Effector CD8-positive, alpha-beta T cell (primary cell): ENCODE data around the gene AFAP1L1.
"Not testable (repeated sequence)": the region's sequence is repeated elsewhere in the genome, so short reads cannot be mapped to it uniquely, and the experiment has no call there.

Experiments
- DNase-seq: peaks from one replicate; lab custom pipeline; 2025; lab: John Stamatoyannopoulos, UW

AFAP1L1 gene

DNA sequence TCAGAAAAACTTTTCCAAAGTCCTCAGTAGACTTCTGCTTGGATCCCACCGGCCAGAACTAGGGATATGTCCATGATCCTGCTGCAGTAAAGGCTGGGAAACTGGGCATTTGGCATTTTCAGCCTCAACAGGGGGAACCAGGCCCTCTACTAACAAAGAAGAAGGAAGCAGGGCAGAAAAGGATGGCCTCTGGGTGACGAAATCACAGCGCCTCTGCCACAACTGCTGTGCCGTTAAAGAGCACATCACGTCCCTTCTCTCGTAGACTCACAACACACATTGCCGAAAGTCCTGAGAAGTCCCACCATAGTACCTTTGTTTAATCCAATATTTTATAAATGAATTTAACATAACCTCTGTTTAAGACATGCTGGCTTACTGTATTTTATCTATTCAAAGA lies 10.4 kb upstream of the AFAP1L1 start:
- DNase-seq, result no peak

DNA sequence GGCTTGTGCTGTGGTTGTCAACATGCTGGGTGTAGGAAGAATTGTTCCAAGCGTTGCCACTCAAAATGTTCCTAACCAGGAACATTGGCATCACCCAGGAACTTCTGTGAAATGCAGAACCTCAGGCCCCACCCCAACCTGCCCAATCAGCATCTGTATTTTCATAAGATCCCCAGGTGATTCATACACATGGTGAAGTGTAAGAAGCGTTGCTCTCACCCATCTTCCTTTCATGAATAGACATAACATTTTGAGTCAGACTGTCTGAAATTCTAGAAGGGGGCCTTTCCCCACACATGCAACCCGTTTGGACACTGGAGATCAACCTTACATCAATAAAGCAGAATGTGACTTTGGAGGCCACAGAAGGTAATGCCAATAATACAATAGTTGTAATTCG lies 9.3 kb upstream of the AFAP1L1 start:
- DNase-seq, result no peak

DNA sequence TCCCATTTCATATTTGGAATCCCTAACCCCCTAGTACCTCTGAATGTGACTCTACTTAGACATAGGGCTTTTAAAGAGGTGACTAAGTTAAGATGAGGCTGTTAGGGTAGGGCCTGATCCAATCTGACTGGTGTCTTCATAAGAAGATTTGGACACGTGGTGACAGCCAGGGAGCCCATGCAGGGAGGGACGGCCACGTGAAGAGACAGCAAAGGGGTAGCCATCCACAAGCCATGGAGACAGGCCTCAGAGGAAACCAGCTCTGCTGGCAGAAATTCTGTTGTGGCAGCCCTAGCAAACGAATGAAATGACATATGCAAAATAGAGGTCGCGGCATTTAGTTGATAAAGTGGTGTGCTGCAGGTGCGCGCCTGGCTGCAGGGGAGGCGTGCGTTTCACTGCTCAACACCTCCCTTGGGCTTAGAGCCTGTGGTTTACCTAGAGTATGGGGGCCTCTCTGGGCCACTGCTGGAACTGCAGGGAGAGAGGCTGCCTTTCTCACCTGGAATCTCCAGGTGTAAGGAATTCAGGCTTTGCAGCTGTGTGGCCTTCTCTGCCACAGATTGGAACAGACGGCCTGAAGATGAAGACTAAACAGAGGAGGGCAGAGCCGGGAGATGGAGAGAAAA lies 7.1 kb upstream of the AFAP1L1 start:
- peak; percentile 46 for DNase-seq

DNA sequence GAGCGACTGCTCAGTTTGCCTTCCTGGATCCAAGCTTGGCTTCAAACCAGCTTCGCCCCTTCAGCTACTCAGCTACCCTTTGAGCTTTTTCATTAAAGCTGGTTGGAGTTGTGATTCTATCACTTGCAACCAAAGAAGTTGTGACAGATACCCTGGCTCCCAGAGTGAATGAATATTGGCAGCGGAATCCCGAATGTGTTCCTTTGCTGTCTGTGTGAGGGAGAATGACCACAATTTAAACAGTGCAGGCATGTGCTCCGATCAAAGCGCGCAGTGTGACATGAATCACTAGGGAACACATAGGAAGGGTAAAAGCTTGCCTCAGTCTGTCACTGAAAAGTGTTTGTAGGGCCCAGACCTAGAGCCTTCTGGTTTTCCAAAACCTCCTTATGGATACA lies 6.6 kb upstream of the AFAP1L1 start:
- DNase-seq, result no peak

DNA sequence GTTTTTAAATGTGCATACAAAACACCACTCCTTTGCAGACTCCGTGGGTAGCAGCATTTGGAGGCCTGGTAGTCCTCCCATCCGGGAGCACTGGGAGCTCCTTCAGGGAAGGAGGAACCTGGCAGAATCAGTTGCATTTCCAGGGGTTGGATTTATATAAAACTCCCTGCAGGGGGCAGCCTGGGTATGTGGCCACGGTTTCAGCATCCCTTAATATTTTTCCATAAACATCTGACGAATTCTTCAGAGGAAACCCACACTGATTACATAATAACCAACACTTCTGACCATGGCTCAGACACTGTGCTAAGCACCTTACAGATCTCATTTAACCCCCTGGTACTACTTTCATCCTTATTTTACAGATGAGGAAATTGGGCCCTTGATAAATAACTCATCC lies 6.1 kb upstream of the AFAP1L1 start:
- DNase-seq, result no peak

DNA sequence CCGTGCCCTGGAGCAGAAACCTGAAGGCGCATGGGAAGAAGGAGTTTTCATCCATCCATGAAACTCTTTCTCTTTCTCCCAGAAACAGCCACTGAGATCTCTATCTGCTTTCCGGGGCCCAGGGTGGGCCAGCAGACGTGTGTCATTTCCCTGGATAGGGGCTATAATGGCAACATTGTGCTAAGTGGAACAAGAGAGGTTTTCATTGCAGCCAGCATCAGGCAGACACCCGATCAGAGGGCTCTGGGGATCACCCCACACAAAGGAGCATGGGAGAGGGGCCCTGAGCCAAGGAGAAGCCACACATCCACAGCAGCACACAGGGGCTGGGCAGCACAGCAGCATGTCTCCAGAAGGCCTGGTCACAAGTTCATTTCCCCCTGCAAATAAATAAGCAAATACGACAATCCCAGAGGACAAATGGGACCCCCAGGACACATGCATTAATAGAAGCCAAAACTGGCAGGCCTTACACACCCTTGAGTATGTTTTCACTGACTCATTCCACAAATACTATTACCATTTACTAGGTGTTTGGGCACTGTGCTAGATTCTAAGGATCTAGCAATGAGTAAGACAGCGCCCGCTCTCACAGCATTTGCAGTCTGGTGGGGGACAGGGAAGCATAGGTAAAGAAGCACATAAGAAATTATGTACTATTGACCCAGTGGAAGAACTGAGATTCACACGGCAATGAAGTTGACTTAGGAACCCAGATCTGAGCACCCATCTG lies 4.3 kb upstream of the AFAP1L1 start:
- no peak for DNase-seq

DNA sequence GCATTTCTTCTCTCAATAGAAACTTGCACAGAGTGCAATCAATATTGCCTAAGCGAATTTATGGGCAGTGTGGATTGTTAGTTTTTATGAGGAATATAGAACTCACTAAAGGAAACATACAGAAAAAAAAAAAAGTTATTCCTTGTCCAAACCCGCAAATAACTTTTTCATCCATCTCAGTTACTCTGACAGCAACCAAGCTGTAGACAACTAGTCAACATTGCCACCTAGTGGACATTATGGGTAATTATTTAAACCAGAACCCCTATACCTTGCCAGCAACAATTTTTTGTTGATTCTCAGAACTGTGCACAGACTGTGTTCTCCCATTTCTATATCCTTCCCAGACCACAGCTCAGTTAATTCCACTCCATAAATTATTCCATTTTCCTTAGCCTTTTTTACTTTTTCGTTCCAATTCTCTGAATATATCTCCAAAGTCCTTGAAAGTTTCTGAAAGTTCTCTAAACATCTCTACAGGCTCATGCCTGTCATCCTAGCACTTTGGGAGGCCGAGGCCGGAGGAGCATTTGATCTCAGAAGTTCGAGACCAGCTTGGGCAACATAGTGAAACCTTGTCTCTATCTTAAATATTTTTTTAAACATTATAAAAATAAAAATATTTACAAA lies 2.6 kb upstream of the AFAP1L1 start:
- no peak for DNase-seq

DNA sequence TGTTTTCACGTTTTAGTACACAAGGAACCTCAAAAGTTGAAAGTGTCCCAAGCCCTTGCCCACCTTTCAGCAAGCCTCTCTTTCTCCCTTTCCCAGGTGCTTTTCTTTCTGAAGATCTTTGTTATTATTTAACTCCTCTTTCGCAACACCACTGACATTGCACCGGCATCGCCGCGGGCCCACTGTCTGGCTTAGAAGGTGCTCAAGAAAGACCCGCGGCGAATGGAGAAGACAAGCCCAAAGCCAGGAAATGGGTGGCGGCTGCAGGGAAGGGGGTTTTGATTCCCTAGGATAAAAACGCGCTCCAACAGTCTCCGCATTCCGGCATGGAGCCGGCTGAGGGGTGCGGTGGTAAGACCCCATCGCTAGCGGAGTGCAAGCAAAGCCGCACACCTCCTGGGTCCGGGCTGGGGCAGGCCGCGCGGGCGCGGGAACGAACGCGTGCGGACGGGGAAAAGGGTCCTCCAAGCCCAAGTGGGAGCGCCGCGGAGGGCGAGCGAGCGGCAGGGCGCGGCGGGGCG lies 404 bp upstream of the AFAP1L1 start:
- no peak for DNase-seq

DNA sequence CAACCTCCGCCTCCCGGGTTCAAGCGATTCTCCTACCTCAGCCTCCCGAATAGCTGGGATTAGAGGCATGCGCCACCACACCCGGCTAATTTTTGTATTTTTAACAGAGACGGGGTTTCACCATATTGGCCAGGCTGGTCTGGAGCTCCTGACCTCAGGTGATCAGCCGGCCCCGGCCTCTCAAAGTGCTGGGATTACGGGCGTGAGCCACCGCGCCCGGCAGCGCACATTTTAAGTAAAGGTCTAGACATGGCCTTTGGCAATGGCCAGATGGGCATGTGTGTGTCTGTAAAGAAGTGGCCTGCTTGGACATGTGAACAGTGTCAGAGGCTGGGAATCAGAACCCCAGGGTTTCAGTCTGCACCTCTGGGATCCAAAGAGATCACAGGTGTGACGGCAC lies 1.1 kb downstream of the AFAP1L1 start:
- DNase-seq, result not testable (repeated sequence)

DNA sequence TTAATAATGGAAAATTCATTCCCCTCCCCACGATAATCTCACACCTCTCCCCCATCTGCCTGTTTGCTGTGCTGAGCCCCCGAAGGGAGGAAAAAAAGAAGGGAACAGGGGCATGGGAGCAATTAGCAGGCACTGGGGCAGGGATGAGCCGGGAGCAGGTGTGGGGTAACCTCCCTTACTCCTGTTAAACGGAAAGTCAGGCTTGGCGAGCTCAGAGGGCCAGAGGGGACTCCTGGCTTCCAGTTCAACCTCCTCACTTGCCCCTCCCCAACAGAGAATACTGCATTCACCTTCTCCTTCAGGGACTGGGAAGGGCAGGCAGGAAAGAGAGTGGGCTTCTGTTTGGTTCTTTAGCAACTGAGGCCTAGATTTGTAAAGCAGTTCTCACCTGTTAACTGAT lies 1.6 kb downstream of the AFAP1L1 start:
- DNase-seq, result no peak

DNA sequence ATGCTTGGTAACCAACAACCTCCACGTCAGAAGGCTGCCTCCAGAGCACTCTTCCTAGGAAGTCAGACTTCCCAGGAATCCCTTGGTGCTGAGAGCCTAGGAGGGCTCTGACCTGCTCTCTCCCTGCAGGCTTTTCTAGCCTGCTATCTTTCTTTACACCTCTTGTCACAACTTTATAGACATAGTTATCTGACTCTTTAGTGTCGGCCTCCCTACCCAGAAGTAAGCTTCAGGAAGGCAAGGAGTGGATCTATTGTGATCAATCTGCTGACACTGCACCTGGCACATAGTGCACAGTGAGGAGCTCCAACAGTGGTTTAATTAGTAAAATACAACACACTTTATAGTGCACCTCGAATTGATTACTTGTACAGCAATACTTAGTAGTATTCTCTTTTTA lies 2.3 kb downstream of the AFAP1L1 start:
- DNase-seq, result no peak

DNA sequence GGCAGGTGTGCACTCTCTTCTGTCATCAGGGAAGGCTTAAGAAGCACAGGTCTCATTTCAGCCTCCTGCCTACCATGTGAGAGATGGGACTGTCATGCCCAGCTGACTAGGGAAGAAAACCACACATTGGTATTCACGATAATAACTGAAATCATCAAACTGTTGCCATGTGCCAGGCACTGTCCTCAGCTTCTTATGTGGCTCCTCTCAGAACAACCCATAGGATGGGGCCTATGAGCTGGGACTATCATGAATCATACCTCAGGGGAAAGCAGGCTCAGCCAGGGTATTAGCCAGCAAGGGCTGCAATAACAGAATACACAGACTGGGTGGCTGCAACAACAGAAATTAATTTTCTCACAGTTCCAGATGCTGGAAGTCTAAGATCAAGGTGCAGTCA lies 3.3 kb downstream of the AFAP1L1 start:
- no peak for DNase-seq

DNA sequence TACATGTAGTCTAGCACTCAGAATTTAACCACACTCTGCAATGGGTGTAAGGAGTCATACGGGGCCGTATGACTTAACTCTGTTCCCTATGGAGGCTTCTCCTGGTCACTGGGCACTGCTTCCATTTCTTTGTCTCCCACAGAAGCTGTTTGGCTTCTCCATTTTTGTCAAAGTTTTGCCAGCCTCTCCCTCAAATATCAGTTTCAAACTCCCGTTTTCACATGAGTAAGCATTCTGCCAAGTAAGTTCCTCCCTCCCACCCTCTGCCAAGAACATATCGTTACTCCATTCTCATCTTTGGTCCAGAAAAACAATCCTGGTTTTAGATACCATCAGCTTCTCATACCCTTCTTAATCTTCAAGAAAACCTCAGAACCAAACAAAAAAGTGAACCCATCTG lies 6.1 kb downstream of the AFAP1L1 start:
- no peak for DNase-seq

DNA sequence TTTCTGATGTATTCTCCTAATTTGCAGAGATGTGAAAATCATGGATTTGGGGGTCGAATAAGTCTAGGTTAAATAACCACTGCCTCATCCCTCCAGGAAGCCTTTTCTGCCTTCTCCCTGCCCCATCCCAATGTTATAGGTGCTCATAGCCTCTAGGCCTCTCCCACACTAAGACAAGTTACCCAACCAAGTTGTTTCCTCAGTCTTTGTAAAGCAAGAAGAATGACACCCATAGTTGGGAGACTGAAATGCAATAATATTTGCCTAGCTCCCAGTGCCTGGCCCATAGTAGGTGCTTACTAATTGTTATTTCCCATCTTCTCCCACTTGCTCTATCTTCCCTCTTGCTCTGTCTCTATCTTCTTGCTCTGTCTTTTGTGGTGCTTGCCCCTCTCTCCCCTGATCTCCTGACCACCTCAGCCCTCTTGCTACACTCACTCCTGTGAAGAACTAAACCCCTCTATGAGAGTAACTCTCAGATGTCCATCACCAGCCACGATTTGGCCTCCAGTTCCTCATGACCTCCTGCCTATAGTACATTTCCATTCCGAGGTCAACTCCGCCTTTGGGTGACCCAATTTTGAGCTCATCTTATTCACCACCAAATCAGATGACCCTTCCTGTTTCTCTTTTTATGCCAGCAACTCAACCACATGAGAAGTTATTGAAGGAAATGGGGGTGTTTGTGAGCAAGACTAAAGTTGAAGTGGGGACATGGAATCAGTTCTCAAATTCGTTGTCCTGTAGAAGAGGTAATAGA lies 7.0 kb downstream of the AFAP1L1 start:
- no peak for DNase-seq

DNA sequence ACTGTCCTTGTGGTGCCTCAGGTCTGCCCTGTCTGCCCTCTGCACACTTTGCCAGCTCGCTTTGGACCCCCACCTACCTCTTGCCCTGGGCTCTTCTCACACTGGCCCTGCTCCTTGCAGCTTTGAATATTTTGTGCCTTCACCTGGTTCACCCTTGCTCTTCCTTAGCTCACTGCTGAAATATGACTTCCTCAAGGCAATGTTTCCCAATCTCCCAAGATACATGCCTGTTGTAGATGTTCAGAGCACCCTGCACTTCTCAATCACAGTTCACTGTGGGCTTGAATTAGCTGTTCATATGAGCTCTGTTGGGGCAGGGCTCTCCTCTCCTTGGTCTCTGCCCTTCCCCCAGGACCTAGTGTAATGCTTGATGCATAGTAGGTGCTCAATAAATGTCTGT lies 8.0 kb downstream of the AFAP1L1 start:
- no peak for DNase-seq

DNA sequence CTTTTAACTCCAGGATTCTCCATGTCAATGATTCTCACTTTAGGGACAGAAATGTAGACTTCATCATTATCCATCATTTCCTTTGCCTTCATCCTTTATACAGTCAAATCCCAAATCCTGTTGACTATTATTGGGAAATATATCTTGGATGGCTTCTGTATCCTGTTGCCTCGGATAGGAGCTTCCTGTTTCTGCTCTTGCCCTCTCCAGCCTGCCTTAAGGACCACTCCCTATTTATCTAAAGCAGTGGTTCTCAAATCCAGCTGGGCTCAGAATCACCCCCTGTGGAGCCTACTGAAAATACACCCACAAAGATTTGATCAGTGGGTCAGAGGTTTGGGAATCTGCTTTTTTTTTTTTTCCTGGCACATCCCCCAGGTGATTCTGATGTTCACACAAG lies 8.5 kb downstream of the AFAP1L1 start:
- no peak for DNase-seq

DNA sequence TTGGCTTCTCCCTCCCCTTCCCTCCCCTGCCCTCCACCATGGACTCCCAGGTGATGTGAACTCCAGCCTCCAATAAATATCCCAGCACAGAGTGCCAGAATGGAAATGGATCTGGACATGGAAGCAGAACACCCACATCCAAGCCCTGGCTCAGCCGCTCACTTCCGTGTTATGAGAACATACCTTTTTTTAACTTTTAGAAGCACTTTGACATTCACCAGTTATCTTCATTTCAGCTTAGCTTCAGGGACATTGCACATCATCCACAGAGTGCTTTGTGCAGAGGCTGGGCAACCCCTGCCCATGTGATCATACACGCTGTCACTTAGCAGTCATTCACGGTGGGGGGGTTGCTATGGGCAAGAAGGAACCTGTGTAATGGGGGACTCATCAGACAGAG lies 9.1 kb downstream of the AFAP1L1 start:
- no peak for DNase-seq

DNA sequence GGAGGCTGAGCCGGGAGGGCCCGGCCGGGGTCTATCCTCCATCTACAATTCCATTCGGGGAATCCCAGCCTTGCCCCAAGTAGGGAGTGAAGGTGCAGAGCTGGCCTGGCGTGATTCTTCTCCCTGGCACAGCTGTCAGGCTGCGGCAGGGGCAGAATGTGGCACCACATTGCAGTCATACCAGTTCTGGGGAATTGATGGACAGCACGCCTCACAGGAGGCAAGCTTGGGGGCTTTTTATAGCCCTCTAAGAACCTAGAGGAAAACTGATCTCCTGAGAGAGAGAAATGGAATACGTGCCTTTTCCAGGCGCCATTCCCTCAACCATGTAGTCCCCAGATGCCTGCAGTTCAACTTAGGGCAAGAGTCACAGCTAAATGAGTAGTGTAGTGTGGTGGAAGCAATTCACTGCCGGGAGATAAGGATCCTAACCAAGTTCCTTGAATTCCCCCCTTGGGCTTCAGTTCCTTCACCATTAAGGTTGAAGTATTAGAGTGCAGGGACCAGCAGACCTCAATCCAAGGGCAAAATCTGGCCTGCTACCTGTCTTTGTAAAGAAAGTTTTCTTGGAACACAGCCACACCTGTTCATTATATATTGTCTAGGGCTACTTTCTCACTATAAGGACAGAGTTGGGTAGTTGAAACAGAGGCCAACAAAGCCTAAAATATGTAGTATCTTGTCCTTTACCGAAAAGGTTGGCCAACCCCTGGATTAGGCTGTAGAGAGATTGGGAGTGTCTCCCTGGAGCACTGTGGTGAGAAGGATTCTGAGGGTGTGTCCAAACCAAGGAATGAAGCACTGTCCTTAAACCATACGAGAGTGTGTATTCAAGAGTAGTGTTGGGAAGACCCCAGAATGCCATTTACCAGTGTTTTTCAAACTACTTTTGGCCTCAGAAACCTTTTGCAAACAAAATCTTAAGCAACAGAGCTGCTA lies 10.6 kb downstream of the AFAP1L1 start:
- DNase-seq, result no peak

DNA sequence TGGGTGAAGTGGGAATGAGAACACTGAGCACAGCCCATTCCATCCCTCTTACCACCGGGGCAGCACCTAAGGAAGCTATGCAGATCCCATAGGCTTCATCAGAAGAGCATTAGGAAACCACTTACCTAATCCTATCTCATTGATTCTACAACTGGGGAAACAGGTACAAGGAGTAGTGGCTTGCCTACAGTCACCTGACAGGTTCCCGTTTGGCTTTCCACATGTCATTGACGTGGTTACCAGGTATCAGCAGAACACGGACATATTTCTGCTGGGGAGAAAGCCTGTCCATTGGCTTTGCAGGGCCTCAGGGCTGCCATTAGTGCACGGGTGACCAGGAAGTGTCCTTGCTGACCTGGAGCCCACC lies 11.3 kb downstream of the AFAP1L1 start:
- DNase-seq, result no peak

DNA sequence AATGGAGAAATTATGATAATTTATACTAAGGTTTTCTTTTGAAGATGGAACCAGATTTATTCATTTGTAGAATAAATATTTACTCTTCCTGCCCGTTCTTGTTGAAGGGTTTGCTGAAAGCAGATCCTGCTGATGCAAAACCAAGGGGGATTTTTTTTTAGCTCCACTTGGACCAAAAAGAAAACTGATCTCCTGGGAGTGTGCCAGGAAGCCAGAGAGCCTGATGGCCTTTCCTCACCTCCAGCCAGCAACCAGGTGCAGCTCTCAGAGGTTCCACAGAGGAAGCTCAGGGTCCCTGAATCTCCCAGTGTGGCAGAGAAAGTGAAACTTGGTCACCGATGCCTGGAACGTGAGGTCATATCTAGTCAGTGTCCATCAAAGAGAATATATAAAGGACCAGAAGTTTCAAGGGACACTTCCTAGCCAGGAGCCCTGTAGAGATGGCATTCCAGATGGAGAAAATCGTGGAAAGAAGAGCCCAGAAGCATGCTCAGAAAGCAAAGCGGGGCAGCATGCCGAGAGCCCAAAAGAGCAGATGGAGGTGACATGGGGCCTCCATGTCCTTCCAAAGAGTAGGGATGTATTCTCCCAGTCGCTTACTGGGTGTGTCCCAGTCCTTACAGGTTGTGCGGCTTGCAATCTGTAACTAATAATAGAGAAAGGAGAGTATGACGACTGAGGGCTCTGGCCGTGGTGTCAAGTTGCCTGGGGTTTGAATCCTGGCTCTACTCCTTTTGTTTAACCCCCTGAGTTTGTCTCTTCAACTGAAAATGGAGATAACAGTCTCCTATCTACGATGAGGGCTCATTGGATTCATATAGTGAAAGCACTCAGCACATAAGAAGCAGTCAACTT lies 12.2 kb downstream of the AFAP1L1 start:
- no peak for DNase-seq

DNA sequence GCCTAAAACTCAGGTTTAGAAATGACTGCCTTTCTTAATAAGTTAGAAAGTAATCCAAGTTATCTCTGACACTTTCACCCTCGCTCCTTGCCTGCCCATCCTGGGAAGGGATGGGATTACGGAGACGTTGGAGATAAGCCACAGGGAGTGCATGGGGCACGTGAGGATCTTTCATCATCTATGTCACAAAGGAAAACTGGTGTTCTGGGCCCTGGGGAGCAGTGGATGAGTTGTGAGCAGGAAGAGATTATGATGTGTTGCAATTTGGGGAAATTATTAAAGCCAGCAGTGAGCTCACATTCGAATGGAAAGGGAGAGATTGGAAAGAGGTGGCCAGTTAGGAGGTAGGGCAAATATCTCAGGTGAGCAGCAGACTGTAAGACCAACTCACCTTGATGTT lies 12.8 kb downstream of the AFAP1L1 start:
- no peak for DNase-seq
